Esophagus squamous epithelium (tissue), 4 donors: ENCODE results near the gene KAZN.

Source experiments
- POLR2A ChIP-seq, 4 donors: fragments of 450-650 bp; IDR thresholded peaks; one replicate each; pipeline ENCODE4 v1.6.1; 2017; ENCODE audit warnings: antibody characterized with exemption in 4 of 4, mild to moderate bottlenecking in 4 of 4, moderate library complexity in 3 of 4
- TF ChIP-seq, protein P1 (sequence below), 6 experiments: fragments of 450-650 bp in 4 of 6; fragments of 200-600 bp in 2 of 6; sonication (generic) in 2 of 6; IDR thresholded peaks; one replicate each; pipeline ENCODE4 v1.5.1; 2016 to 2019; ENCODE audit warnings: antibody characterized with exemption in 6 of 6, mild to moderate bottlenecking in 4 of 6, moderate library complexity in 4 of 6

DNA sequence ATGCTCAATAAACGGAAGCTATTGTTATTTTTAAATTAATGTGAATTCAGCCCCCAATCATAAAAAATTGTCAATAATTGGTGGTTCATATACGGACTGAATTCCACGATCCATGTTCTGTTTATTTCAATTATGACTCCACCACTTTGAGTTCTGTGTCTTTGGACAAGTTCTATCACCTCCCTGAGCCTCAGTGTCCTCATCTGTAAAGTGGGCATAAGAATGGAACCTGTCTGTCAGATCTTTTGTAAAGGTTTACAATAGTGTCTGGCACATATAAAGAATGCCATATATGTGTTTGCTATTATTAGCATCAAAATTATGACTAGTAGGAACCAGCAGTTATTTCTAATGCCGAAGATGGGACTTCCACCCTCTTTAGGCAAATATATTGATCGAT is 183.3 kb downstream of the KAZN start:
- TF ChIP-seq, protein P1, sequence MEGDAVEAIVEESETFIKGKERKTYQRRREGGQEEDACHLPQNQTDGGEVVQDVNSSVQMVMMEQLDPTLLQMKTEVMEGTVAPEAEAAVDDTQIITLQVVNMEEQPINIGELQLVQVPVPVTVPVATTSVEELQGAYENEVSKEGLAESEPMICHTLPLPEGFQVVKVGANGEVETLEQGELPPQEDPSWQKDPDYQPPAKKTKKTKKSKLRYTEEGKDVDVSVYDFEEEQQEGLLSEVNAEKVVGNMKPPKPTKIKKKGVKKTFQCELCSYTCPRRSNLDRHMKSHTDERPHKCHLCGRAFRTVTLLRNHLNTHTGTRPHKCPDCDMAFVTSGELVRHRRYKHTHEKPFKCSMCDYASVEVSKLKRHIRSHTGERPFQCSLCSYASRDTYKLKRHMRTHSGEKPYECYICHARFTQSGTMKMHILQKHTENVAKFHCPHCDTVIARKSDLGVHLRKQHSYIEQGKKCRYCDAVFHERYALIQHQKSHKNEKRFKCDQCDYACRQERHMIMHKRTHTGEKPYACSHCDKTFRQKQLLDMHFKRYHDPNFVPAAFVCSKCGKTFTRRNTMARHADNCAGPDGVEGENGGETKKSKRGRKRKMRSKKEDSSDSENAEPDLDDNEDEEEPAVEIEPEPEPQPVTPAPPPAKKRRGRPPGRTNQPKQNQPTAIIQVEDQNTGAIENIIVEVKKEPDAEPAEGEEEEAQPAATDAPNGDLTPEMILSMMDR (IDR thresholded peaks at IDR 0.05) = no peak
- no peak for TF ChIP-seq POLR2A (IDR thresholded peaks at IDR 0.05)
